HepG2 (cell line): ENCODE measurements around the gene TIMM17A. TPM values are rescaled to one million over a fixed set of nuclear protein-coding genes. Genes with fewer than 3 reads are reported as not detected.

ENCODE experiments used
- CENPT ChIP-seq: sonication (generic); formaldehyde crosslinking; IDR thresholded peaks from 2 replicates; pipeline ENCODE4 v1.8.0; 2022; ENCODE audit warnings: low read depth, mild to moderate bottlenecking, moderate library complexity, missing genetic modification reagents
- HMG20B ChIP-seq: conservative IDR thresholded peaks from 2 replicates; pipeline ENCODE4 v1.6.1; 2016; ENCODE audit warnings: missing genetic modification reagents, missing compliant biosample characterization
- KLF12 ChIP-seq: sonication (generic); formaldehyde crosslinking; IDR thresholded peaks from 2 replicates; pipeline ENCODE4 v1.4.0; 2020; ENCODE audit warnings: missing genetic modification reagents, borderline replicate concordance
- MAZ ChIP-seq, 2 experiments: sonication (generic) in 1 of 2; formaldehyde crosslinking in 1 of 2; IDR thresholded peaks; 2 replicates each; pipeline versions ENCODE4 v1.5.0 to v1.6.1; 2012 to 2020; ENCODE audit warnings: low read depth in 2 of 2, mild to moderate bottlenecking in 2 of 2, borderline replicate concordance in 1 of 2, improper control_type of control experiment in 1 of 2, low read length in 1 of 2, missing genetic modification reagents in 1 of 2, moderate library complexity in 1 of 2
- MXD4 ChIP-seq: IDR thresholded peaks from 2 replicates; pipeline ENCODE4 v1.6.1; 2016; ENCODE audit warnings: mild to moderate bottlenecking, missing biosample characterization, missing genetic modification reagents
- MXI1 ChIP-seq: IDR thresholded peaks from 3 replicates; pipeline ENCODE4 v1.6.1; 2012; ENCODE audit warnings: low read depth, low read length, inconsistent platforms, borderline replicate concordance
- MYNN ChIP-seq: sonication (generic); formaldehyde crosslinking; IDR thresholded peaks from 2 replicates; pipeline ENCODE4 v1.4.0; 2020; ENCODE audit warnings: mild to moderate bottlenecking, low read depth, missing genetic modification reagents
- PLRG1 ChIP-seq: fragments of 450-650 bp; conservative IDR thresholded peaks from 2 replicates; pipeline ENCODE4 v1.6.1; 2016
- TSC22D2 ChIP-seq: sonication (generic); formaldehyde crosslinking; IDR thresholded peaks from 2 replicates; pipeline ENCODE4 v1.5.1; 2020; ENCODE audit warnings: missing genetic modification reagents, mild to moderate bottlenecking, borderline replicate concordance
- ZFP41 ChIP-seq: sonication (generic); formaldehyde crosslinking; IDR thresholded peaks from 2 replicates; pipeline ENCODE4 v1.4.0; 2020; ENCODE audit warnings: mild to moderate bottlenecking, missing genetic modification reagents, borderline replicate concordance
- ZNF7 ChIP-seq: IDR thresholded peaks from 2 replicates; pipeline ENCODE4 v1.6.1; 2016; ENCODE audit warnings: missing biosample characterization, missing genetic modification reagents
- polyA plus RNA-seq, 8 experiments: library from polyadenylated mRNA; depleted of rRNA in 3 of 8; stranded (reverse) in 7 of 8; unstranded in 1 of 8; fragments of >200 nt; fragmentation: Illumina TruSeq in 4 of 8; extraction: Trizol in 4 of 8; gene quantifications; 2 replicates each; pipeline versions ENCODE4 v1.2.1 to v1.2.3, GENCODE V29; 2011 to 2016; ENCODE audit warnings: low read depth in 4 of 8, missing spikeins in 1 of 8, mixed read lengths in 1 of 8; ENCODE audit not compliant: insufficient read depth in 1 of 8
- total RNA-seq, 5 experiments: library from RNA; depleted of rRNA; stranded (reverse); fragments of >200 nt; fragmentation: Illumina TruSeq; extraction: Trizol; gene quantifications; 2 replicates each; pipeline ENCODE4 v1.2.3, GENCODE V29; 2016; ENCODE audit warnings: low read depth in 1 of 5
- TF ChIP-seq, protein P1 (sequence below), 2 experiments: fragments of 450-650 bp in 1 of 2; sonication (generic) in 1 of 2; formaldehyde crosslinking in 1 of 2; IDR thresholded peaks; 2 replicates each; pipeline versions ENCODE4 v1.6.1 to v1.8.0; 2016 to 2022; ENCODE audit warnings: antibody characterized with exemption in 1 of 2, mild to moderate bottlenecking in 1 of 2, missing genetic modification reagents in 1 of 2
- TF ChIP-seq, protein P2 (sequence below), 2 experiments: sonication (generic) in 1 of 2; formaldehyde crosslinking in 1 of 2; IDR thresholded peaks; 2 replicates each; pipeline versions ENCODE4 v1.4.0 to v1.6.1; 2018 to 2020; ENCODE audit warnings: missing genetic modification reagents in 2 of 2, borderline replicate concordance in 1 of 2, low read depth in 1 of 2, mild to moderate bottlenecking in 1 of 2, missing biosample characterization in 1 of 2
- TF ChIP-seq, protein P3 (sequence below): sonication (generic); formaldehyde crosslinking; IDR thresholded peaks from 2 replicates; pipeline ENCODE4 v1.4.0; 2020; ENCODE audit warnings: missing genetic modification reagents

Gene TIMM17A
- total and polyA plus RNA-seq, 2 of the 13 experiments (the other 11 are each of a cell fraction or from before 2014, with no cell fraction given) = 50.8 to 97.8 TPM

DNA sequence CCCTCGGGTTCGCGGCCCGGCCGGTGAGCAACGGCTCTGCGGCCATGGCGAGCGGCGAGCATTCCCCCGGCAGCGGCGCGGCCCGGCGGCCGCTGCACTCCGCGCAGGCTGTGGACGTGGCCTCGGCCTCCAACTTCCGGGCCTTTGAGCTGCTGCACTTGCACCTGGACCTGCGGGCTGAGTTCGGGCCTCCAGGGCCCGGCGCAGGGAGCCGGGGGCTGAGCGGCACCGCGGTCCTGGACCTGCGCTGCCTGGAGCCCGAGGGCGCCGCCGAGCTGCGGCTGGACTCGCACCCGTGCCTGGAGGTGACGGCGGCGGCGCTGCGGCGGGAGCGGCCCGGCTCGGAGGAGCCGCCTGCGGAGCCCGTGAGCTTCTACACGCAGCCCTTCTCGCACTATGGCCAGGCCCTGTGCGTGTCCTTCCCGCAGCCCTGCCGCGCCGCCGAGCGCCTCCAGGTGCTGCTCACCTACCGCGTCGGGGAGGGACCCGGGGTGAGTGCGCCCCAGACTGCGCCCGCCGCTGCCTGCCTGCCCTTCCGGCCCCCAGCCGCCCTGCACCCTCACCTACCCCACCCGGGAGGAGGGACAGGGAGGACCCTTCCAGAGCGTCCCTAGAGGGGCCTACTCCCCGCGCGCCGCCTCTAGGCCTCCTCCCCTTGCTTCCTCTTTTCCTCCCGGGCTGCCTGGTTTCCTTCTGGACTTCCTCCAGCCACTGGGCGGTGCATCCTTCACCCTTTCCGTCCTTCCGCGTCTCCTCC lies 27.5 kb downstream of the TIMM17A start, which contains the start of gene RNPEP (continued):
- TF ChIP-seq, protein P1, sequence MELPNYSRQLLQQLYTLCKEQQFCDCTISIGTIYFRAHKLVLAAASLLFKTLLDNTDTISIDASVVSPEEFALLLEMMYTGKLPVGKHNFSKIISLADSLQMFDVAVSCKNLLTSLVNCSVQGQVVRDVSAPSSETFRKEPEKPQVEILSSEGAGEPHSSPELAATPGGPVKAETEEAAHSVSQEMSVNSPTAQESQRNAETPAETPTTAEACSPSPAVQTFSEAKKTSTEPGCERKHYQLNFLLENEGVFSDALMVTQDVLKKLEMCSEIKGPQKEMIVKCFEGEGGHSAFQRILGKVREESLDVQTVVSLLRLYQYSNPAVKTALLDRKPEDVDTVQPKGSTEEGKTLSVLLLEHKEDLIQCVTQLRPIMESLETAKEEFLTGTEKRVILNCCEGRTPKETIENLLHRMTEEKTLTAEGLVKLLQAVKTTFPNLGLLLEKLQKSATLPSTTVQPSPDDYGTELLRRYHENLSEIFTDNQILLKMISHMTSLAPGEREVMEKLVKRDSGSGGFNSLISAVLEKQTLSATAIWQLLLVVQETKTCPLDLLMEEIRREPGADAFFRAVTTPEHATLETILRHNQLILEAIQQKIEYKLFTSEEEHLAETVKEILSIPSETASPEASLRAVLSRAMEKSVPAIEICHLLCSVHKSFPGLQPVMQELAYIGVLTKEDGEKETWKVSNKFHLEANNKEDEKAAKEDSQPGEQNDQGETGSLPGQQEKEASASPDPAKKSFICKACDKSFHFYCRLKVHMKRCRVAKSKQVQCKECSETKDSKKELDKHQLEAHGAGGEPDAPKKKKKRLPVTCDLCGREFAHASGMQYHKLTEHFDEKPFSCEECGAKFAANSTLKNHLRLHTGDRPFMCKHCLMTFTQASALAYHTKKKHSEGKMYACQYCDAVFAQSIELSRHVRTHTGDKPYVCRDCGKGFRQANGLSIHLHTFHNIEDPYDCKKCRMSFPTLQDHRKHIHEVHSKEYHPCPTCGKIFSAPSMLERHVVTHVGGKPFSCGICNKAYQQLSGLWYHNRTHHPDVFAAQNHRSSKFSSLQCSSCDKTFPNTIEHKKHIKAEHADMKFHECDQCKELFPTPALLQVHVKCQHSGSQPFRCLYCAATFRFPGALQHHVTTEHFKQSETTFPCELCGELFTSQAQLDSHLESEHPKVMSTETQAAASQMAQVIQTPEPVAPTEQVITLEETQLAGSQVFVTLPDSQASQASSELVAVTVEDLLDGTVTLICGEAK (IDR thresholded peaks at IDR 0.05) = no peak; the same call in 1 of the 2 replicates
- TF ChIP-seq, protein P1 (CRISPR knock-in tag; IDR thresholded peaks at IDR 0.05) = peak; percentile 77
- no peak for TF ChIP-seq PLRG1
- TF ChIP-seq CENPT (CRISPR knock-in tag) = no peak
- TF ChIP-seq MAZ (IDR thresholded peaks at IDR 0.05; ENCODE audit: borderline replicate concordance, low read depth, low read length) = 0 out of 2 replicates have a peak, but pooled peaks have one; percentile 44
- peak; percentile 87 for TF ChIP-seq MAZ (CRISPR knock-in tag; IDR thresholded peaks at IDR 0.05; ENCODE audit: low read depth)
- TF ChIP-seq MYNN = 0 out of 2 replicates have a peak, but pooled peaks have one; percentile 43
- peak; percentile 37; the same call in 1 of the 3 replicates for TF ChIP-seq MXI1
- 0 out of 2 replicates have a peak, but pooled peaks have one; percentile 36 for TF ChIP-seq KLF12 (CRISPR knock-in tag)
- TF ChIP-seq, protein P2, sequence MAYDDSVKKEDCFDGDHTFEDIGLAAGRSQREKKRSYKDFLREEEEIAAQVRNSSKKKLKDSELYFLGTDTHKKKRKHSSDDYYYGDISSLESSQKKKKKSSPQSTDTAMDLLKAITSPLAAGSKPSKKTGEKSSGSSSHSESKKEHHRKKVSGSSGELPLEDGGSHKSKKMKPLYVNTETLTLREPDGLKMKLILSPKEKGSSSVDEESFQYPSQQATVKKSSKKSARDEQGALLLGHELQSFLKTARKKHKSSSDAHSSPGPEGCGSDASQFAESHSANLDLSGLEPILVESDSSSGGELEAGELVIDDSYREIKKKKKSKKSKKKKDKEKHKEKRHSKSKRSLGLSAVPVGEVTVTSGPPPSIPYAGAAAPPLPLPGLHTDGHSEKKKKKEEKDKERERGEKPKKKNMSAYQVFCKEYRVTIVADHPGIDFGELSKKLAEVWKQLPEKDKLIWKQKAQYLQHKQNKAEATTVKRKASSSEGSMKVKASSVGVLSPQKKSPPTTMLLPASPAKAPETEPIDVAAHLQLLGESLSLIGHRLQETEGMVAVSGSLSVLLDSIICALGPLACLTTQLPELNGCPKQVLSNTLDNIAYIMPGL (CRISPR knock-in tag; IDR thresholded peaks at IDR 0.05; ENCODE audit: borderline replicate concordance in 1 of 2, low read depth in 1 of 2) = peak; percentile 52 to 92; a peak in 3 of 4 replicates
- no peak for TF ChIP-seq TSC22D2 (CRISPR knock-in tag)
- TF ChIP-seq, protein P3, sequence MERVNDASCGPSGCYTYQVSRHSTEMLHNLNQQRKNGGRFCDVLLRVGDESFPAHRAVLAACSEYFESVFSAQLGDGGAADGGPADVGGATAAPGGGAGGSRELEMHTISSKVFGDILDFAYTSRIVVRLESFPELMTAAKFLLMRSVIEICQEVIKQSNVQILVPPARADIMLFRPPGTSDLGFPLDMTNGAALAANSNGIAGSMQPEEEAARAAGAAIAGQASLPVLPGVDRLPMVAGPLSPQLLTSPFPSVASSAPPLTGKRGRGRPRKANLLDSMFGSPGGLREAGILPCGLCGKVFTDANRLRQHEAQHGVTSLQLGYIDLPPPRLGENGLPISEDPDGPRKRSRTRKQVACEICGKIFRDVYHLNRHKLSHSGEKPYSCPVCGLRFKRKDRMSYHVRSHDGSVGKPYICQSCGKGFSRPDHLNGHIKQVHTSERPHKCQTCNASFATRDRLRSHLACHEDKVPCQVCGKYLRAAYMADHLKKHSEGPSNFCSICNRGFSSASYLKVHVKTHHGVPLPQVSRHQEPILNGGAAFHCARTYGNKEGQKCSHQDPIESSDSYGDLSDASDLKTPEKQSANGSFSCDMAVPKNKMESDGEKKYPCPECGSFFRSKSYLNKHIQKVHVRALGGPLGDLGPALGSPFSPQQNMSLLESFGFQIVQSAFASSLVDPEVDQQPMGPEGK (CRISPR knock-in tag) = peak; percentile 85
- TF ChIP-seq HMG20B (CRISPR knock-in tag) = no peak
- no peak for TF ChIP-seq ZNF7 (CRISPR knock-in tag)
- TF ChIP-seq ZFP41 = no peak
- TF ChIP-seq MXD4 (CRISPR knock-in tag) = no peak
